ENCODE data around the gene MYRIP.
"Not testable (repeated sequence)": the region's sequence is repeated elsewhere in the genome, so short reads cannot be mapped to it uniquely, and the experiment has no call there.

Gene MYRIP

GRCh38 chr3:39809181-39809994 is at the start of gene MYRIP:
MYRIP (plus strand) TSS chr3:39809609; CDS start chr3:39900817, 91,208 bp downstream.
- no peak for DNase-seq (ENCODE audit: low read depth in 2 of 2)

- no peak for DNase-seq (ENCODE audit: low read depth in 2 of 2)
Measured at GRCh38 chr3:39760325-39760724, 49.1 kb upstream of the MYRIP start.

- no peak for DNase-seq (ENCODE audit: low read depth in 2 of 2)
Measured at GRCh38 chr3:39762537-39763070, 46.8 kb upstream of the MYRIP start.

GRCh38 chr3:39763390-39763789 is 46.0 kb upstream of the MYRIP start:
- no peak for DNase-seq (ENCODE audit: low read depth in 2 of 2)

- DNase-seq (ENCODE audit: low read depth in 2 of 2): no peak
Measured at GRCh38 chr3:39765575-39765974, 43.8 kb upstream of the MYRIP start.

- DNase-seq (ENCODE audit: low read depth in 2 of 2): no peak
Measured at GRCh38 chr3:39766433-39766832, 43.0 kb upstream of the MYRIP start.

- not testable (repeated sequence) for DNase-seq (ENCODE audit: low read depth in 2 of 2)
Measured at GRCh38 chr3:39766909-39767308, 42.5 kb upstream of the MYRIP start.

- DNase-seq (ENCODE audit: low read depth in 2 of 2): not testable (repeated sequence)
Measured at GRCh38 chr3:39778168-39778567, 31.2 kb upstream of the MYRIP start.

- DNase-seq (ENCODE audit: low read depth in 2 of 2): no peak
Measured at GRCh38 chr3:39779511-39780230, 29.7 kb upstream of the MYRIP start.

GRCh38 chr3:39780352-39780751 is 29.1 kb upstream of the MYRIP start:
- no peak for DNase-seq (ENCODE audit: low read depth in 2 of 2)

- no peak for DNase-seq (ENCODE audit: low read depth in 2 of 2)
Measured at GRCh38 chr3:39781025-39781424, 28.4 kb upstream of the MYRIP start.

- DNase-seq (ENCODE audit: low read depth in 2 of 2): no peak
Measured at GRCh38 chr3:39781632-39782031, 27.8 kb upstream of the MYRIP start.

- DNase-seq (ENCODE audit: low read depth in 2 of 2): no peak
Measured at GRCh38 chr3:39783680-39784079, 25.7 kb upstream of the MYRIP start.

- no peak for DNase-seq (ENCODE audit: low read depth in 2 of 2)
Measured at GRCh38 chr3:39784922-39785321, 24.5 kb upstream of the MYRIP start.

- no peak for DNase-seq (ENCODE audit: low read depth in 2 of 2)
Measured at GRCh38 chr3:39788128-39788883, 21.1 kb upstream of the MYRIP start.

- no peak for DNase-seq (ENCODE audit: low read depth in 2 of 2)
Measured at GRCh38 chr3:39791603-39792002, 17.8 kb upstream of the MYRIP start.

GRCh38 chr3:39794880-39795279 is 14.5 kb upstream of the MYRIP start:
- DNase-seq (ENCODE audit: low read depth in 2 of 2): no peak

- DNase-seq (ENCODE audit: low read depth in 2 of 2): no peak
Measured at GRCh38 chr3:39801216-39801615, 8.2 kb upstream of the MYRIP start.

- DNase-seq (ENCODE audit: low read depth in 2 of 2): not testable (repeated sequence)
Measured at GRCh38 chr3:39802486-39802885, 6.9 kb upstream of the MYRIP start.

- no peak for DNase-seq (ENCODE audit: low read depth in 2 of 2)
Measured at GRCh38 chr3:39803956-39804355, 5.5 kb upstream of the MYRIP start.

- no peak for DNase-seq (ENCODE audit: low read depth in 2 of 2)
Measured at GRCh38 chr3:39804951-39805350, 4.5 kb upstream of the MYRIP start.

- DNase-seq (ENCODE audit: low read depth in 2 of 2): no peak
Measured at GRCh38 chr3:39805650-39806049, 3.8 kb upstream of the MYRIP start.

Measured in stimulated activated CD4-positive, alpha-beta T cell treated with anti-CD3 and anti-CD28 coated beads, Interleukin-4, amount 100 ng/mL, for 48 hours (primary cell).